ENCODE measurements around the gene NPAS2. TPM values are rescaled to one million over a fixed set of nuclear protein-coding genes. Genes with fewer than 3 reads are reported as not detected.

The NPAS2 gene
- total RNA-seq, 2 donors from 2014 or later, result 39.2 to 49.4 TPM

DNA sequence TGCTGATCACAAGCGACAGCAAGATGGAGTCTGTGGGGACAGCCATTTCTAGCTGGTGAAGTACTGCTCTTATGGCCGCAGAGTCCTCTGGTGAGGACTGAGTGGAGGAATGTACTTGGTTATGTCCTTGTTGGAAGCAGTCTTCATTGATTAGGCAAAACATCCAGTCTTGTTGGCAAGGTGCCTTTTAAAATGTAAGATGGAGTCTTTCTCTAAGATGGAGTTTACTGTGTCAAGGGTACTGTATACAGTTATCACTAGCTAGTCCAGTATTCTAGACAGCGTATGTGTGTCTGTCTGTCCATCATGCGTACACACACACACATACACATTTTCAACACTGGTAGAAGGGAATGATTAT lies 74.8 kb downstream of the NPAS2 start:
- DNase-seq (ENCODE audit: low spot score), result no peak
- Histone ChIP-seq H3K27ac (peak overlapping the region; percentile 68 to 85), H3K36me3 (no peaks in the 10 kb centered on the region), H3K4me3 (no peak overlapping the region), H3K4me1 (peaks cover 0 to 29% of the 10 kb centered on the region in 2 donors), H3K9me3 (no peaks in the 10 kb centered on the region), H3K27me3 (no peaks in the 10 kb centered on the region)
- TF ChIP-seq, protein P1, sequence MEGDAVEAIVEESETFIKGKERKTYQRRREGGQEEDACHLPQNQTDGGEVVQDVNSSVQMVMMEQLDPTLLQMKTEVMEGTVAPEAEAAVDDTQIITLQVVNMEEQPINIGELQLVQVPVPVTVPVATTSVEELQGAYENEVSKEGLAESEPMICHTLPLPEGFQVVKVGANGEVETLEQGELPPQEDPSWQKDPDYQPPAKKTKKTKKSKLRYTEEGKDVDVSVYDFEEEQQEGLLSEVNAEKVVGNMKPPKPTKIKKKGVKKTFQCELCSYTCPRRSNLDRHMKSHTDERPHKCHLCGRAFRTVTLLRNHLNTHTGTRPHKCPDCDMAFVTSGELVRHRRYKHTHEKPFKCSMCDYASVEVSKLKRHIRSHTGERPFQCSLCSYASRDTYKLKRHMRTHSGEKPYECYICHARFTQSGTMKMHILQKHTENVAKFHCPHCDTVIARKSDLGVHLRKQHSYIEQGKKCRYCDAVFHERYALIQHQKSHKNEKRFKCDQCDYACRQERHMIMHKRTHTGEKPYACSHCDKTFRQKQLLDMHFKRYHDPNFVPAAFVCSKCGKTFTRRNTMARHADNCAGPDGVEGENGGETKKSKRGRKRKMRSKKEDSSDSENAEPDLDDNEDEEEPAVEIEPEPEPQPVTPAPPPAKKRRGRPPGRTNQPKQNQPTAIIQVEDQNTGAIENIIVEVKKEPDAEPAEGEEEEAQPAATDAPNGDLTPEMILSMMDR (IDR thresholded peaks at IDR 0.05), result no peak

DNA sequence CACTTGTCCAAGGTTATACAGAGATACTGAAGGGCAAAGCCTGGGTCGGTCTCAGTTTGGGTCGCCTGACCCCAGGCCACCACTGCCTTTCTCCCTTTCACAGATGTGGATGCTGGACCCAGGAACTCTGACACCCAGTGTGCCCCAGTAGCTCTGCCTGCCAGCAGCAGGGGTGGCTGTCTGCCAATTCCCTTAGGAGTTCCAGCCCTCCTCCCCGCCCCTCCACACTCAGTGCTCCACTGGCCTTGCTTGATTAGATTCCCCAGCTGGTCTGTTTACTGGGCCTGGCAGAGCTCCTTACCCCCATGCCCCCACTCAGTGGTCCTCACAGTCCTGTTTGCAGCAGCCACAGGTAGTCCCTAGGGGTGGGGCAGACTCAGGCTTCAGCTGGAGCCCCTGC lies 75.5 kb downstream of the NPAS2 start:
- peaks cover 0 to 29% of the 10 kb centered on the region in 2 donors for H3K4me1 ChIP-seq
- TF ChIP-seq, protein P1 (IDR thresholded peaks at IDR 0.05), result no peak
- DNase-seq (ENCODE audit: low spot score), result no peak
- H3K9me3 ChIP-seq, result no peaks in the 10 kb centered on the region
- no peak overlapping the region for H3K4me3 ChIP-seq
- H3K27me3 ChIP-seq, result no peaks in the 10 kb centered on the region
- H3K27ac ChIP-seq, result peak overlapping the region; percentile 68 to 85
- no peaks in the 10 kb centered on the region for H3K36me3 ChIP-seq

DNA sequence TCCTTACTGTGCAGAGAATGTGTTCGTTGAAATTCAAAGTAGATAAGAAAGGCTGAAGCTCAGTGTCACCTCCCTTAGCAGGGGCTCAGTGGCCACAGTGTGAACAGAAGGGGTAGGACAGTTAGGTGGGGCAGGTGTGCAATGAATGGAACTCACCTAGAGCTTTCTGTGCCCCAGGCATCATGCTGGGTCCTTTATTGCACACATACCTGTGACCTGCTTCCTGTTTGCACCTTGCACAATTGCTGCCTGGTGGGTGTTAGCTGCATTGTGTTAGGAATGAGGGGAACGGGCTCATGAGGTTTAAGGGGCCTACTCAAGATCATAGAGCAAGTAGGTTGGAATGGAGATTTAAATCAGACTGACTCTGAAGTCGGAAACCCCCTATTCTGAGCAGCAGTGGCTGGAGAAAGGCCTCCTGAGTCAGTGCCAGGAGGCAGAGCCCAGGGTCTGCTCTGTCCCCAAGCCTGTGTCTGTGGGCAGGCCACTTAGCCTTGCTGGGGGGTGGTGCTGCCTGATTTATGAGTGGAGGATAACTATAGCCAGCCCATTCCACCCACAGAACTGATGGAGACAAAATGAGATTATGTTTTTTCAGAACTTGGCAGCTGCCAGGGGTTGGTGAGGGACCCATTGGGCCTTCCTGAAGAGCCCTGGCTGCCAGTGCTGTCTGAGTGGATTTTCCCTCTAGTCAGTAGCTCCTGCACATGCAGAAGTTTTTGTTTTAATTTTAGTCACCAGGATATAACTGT lies 76.2 kb downstream of the NPAS2 start:
- TF ChIP-seq, protein P1 (IDR thresholded peaks at IDR 0.05), result no peak
- no peak for DNase-seq (ENCODE audit: low spot score)
- no peaks in the 10 kb centered on the region for H3K36me3 ChIP-seq
- peaks cover 0 to 29% of the 10 kb centered on the region in 2 donors for H3K4me1 ChIP-seq
- H3K27me3 ChIP-seq, result no peaks in the 10 kb centered on the region
- peak overlapping the region; percentile 68 to 85 for H3K27ac ChIP-seq
- H3K9me3 ChIP-seq, result no peaks in the 10 kb centered on the region
- no peak overlapping the region for H3K4me3 ChIP-seq

DNA sequence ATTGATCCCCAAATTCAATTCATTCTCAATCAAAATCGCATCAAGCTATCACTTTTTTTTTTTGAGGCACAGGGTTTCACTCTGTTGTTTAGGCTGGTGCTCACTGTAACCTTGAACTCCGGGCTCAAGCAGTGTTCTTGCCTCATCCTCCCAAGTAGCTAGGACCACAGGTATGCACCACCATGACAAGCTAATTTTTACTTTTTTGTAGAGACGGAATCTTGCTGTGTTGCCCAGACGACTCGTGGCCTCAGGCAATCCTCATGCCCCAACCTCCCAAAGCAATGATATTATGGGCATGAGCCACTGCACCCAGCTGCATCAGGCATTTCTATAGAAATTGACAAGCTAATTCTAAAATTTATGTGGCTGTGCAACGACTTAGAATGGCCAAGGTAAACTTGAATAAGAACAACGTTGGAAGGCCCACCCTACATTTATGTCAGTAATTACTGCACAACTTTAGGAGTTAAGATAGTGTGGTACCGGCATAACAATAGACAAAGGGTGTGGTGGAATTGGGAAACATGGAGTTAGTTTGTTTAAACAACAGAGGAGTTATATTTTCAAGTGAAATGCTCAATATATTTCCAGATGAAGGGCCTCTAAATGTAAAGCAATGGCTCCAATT lies 78.2 kb downstream of the NPAS2 start:
- peaks cover 0 to 29% of the 10 kb centered on the region in 2 donors for H3K4me1 ChIP-seq
- DNase-seq (ENCODE audit: low spot score), result no peak

DNA sequence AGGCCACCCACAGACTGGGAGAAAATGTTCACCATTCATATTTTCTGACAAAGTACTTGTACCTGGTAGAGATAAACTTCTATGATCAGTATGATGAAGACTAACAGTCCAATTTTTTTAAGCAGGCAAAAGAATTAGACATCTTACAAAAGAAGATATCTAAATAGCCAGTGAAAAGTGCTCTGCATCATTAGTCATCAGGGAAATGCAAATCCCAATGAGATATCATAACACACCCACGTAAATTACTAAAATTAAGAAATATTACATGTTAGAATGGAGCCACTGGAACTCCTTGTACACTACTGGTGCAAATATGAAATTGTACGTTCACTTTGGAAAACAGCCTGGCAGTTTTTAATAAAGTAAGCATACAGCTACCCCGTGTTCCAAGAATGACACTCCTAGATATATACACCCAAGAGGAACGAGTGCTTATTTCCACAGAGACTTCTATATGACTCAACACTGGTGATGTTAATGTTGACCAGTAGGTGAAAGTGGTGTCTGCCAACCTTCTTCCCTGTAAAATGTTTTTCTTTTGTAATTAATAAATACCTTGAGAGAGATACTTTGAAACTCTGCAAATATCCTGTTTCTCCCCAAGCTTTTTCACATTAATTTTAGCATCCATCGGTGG lies 80.3 kb downstream of the NPAS2 start:
- no peaks in the 10 kb centered on the region for H3K9me3 ChIP-seq
- TF ChIP-seq, protein P1 (IDR thresholded peaks at IDR 0.05), result no peak
- peaks cover 0 to 44% of the 10 kb centered on the region in 2 donors for H3K4me1 ChIP-seq
- no peaks in the 10 kb centered on the region for H3K27me3 ChIP-seq
- DNase-seq (ENCODE audit: low spot score), result no peak
- H3K36me3 ChIP-seq, result no peaks in the 10 kb centered on the region
- H3K27ac ChIP-seq, result no peak overlapping the region
- no peak overlapping the region for H3K4me3 ChIP-seq

More for the DNA sequence above, 78.2 kb downstream of the NPAS2 start:
- Histone ChIP-seq H3K4me3 (no peak overlapping the region), H3K9me3 (no peaks in the 10 kb centered on the region), H3K27ac (peak overlapping the region in 1 of 2 donors; percentile 21), H3K27me3 (no peaks in the 10 kb centered on the region), H3K36me3 (no peaks in the 10 kb centered on the region)
- TF ChIP-seq, protein P1 (IDR thresholded peaks at IDR 0.05), result no peak

Measured in right atrium auricular region (tissue), 2 donors.